ENCODE data around the gene ALDH7A1.
"Not testable (repeated sequence)": the region's sequence is repeated elsewhere in the genome, so short reads cannot be mapped to it uniquely, and the experiment has no call there.

Gene ALDH7A1

DNA sequence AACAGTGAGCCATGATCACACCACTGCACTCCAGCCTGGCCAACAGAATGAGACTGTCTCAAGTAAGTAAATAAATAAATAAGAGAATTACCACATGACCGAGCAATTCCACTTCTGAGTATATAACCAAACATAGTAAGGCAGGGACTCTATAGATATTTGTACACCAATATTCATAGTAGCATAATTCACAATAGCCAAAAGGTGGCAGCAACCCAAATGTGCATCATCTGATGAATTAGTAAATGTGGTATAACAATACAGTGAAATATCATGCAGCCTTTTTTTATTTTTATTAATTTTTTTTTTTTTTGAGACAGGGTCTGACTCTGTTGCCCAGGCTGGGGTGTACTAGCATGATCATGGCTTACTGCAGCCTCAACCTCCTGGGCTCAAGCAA is 33.1 kb downstream of the ALDH7A1 start:
- DNase-seq (ENCODE audit: extremely low read depth, insufficient read length) = no peak
- no peaks in the 10 kb centered on the region for H3K36me3 ChIP-seq (ENCODE audit: control insufficient read depth, insufficient read depth, low read length)
- H3K27me3 ChIP-seq (replicated peaks; ENCODE audit: control insufficient read depth, insufficient read depth, low read length) = no peaks in the 10 kb centered on the region
- H3K4me3 ChIP-seq (replicated peaks; ENCODE audit: low read depth, low read length) = no peak overlapping the region
- TF ChIP-seq, protein P1, sequence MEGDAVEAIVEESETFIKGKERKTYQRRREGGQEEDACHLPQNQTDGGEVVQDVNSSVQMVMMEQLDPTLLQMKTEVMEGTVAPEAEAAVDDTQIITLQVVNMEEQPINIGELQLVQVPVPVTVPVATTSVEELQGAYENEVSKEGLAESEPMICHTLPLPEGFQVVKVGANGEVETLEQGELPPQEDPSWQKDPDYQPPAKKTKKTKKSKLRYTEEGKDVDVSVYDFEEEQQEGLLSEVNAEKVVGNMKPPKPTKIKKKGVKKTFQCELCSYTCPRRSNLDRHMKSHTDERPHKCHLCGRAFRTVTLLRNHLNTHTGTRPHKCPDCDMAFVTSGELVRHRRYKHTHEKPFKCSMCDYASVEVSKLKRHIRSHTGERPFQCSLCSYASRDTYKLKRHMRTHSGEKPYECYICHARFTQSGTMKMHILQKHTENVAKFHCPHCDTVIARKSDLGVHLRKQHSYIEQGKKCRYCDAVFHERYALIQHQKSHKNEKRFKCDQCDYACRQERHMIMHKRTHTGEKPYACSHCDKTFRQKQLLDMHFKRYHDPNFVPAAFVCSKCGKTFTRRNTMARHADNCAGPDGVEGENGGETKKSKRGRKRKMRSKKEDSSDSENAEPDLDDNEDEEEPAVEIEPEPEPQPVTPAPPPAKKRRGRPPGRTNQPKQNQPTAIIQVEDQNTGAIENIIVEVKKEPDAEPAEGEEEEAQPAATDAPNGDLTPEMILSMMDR (IDR thresholded peaks at IDR 0.05; ENCODE audit: insufficient read depth, low read length, poor library complexity, severe bottlenecking) = no peak

DNA sequence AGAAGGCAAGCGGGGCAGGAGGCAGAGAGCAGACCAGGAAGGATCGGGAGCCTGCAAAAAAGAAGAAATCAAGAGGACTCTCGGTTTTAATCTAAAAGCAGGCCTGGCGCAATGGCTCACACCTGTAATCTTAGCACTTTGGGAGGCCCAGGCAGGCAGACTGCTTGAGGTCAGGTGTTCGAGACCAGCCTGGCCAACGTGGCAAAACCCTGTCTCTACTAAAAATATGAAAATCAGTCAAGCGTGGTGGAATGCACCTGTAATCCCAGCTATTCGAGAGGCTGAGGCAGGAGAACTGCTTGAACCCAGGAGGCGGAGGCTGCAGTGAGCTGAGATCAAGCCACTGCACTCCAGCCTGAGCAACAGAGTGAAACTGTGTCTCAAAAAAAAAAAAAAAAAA is 39.9 kb downstream of the ALDH7A1 start:
- H3K36me3 ChIP-seq (ENCODE audit: control insufficient read depth, insufficient read depth, low read length); H3K4me3 ChIP-seq (replicated peaks; ENCODE audit: low read depth, low read length); H3K27me3 ChIP-seq (replicated peaks; ENCODE audit: control insufficient read depth, insufficient read depth, low read length); DNase-seq (ENCODE audit: extremely low read depth, insufficient read length): not testable (repeated sequence)

DNA sequence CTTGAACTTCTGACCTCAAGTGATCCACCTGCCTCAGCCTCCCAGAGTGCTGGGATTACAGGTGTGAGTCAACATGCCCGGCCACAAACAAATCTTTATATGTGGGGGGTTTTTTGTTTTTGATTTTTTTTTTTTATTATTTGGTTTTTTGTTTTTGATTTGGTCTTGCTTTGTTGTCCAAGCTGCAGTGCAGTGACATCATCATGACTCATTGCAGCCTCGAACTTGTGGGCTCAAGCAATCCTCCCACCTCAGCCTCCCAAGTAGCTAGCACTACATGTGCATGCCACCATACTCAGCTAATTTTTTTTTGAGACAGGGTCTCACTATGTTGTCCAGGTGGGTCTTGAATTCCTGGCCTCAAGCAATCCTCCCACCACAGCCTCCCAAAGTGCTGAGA is 42.4 kb downstream of the ALDH7A1 start:
- no peaks in the 10 kb centered on the region for H3K27me3 ChIP-seq (replicated peaks; ENCODE audit: control insufficient read depth, insufficient read depth, low read length)
- no peak overlapping the region for H3K4me3 ChIP-seq (replicated peaks; ENCODE audit: low read depth, low read length)
- no peak for DNase-seq (ENCODE audit: extremely low read depth, insufficient read length)
- TF ChIP-seq, protein P1 (IDR thresholded peaks at IDR 0.05; ENCODE audit: insufficient read depth, low read length, poor library complexity, severe bottlenecking) = no peak
- H3K36me3 ChIP-seq (ENCODE audit: control insufficient read depth, insufficient read depth, low read length) = no peaks in the 10 kb centered on the region

DNA sequence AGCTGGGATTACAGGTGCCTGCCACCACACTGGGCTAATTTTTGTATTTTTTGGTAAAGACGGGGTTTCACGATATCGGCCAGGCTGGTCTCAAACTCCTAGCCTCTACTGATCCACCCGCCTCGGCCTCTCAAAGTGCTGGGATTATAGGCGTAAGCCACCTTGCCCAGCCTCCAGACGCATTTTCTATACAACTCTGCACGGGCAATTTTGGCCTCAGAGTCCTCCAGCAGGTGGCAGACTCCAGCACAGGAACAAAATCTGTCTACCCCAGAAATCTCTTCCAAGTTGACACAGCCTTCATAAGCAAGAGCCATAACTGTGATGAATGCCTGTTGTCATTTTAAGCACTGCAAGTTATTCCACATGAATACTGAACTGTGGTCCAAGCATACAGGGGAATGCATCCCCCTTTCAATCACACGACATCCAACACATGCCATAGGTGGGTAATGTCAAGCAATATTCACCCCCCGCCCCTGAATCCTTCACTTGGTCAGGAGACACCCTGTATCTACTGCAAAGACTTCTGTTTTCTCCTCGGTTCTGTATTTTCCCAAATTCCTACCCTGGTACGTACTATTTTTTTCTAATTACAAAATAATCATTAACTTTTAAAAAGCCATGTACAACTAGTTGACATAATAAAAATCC is 50.8 kb downstream of the ALDH7A1 start:
- Histone ChIP-seq H3K4me3 (replicated peaks; ENCODE audit: low read depth, low read length) (no peak overlapping the region), H3K27me3 (replicated peaks; ENCODE audit: control insufficient read depth, insufficient read depth, low read length) (no peaks in the 10 kb centered on the region), H3K36me3 (ENCODE audit: control insufficient read depth, insufficient read depth, low read length) (no peaks in the 10 kb centered on the region)
- no peak for DNase-seq (ENCODE audit: extremely low read depth, insufficient read length)
- TF ChIP-seq, protein P1 (IDR thresholded peaks at IDR 0.05; ENCODE audit: insufficient read depth, low read length, poor library complexity, severe bottlenecking) = peak; percentile 84

DNA sequence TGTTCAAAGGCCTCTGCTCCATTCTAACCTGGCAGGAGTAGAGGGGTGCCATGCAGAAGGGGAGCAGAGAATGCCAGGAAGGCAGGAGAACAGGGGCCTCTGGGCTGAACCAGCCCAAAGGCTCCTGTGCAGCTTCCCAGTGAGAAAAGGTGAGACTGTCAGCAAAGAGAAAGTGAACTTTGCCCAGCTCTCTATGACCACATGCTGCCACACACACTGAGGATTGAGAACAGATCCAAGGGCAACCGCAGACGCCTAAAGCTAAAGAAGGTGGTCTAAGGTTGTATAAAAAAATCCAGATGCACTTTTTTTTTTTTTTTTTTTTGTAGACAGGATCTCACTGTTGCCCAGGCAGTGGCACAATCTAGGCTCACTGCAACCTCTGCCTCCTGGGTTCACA is 51.4 kb downstream of the ALDH7A1 start:
- H3K36me3 ChIP-seq (ENCODE audit: control insufficient read depth, insufficient read depth, low read length) = no peaks in the 10 kb centered on the region
- no peak overlapping the region for H3K4me3 ChIP-seq (replicated peaks; ENCODE audit: low read depth, low read length)
- no peaks in the 10 kb centered on the region for H3K27me3 ChIP-seq (replicated peaks; ENCODE audit: control insufficient read depth, insufficient read depth, low read length)
- TF ChIP-seq, protein P1 (IDR thresholded peaks at IDR 0.05; ENCODE audit: insufficient read depth, low read length, poor library complexity, severe bottlenecking) = no peak
- DNase-seq (ENCODE audit: extremely low read depth, insufficient read length) = no peak

DNA sequence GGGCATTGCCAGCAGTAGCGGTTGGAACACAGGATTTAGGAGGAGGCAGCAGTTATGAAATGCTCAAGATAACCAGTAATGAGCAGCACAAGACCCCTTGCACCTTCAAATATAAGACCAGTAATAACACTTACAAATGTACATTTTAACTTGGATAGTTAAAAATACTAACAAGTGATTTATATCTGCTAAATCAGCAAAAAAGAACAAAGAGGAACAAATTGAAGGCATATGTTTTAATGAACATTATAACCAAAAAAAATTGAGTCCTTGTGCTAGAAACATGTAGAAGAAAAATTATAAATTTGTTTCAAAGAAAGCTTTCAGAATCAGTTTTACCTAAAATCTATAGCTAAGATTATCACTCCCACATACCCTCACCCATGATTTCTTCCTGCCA is 52.0 kb downstream of the ALDH7A1 start:
- no peak for DNase-seq (ENCODE audit: extremely low read depth, insufficient read length)
- TF ChIP-seq, protein P1 (IDR thresholded peaks at IDR 0.05; ENCODE audit: insufficient read depth, low read length, poor library complexity, severe bottlenecking) = no peak
- Histone ChIP-seq H3K36me3 (ENCODE audit: control insufficient read depth, insufficient read depth, low read length) (no peaks in the 10 kb centered on the region), H3K27me3 (replicated peaks; ENCODE audit: control insufficient read depth, insufficient read depth, low read length) (no peaks in the 10 kb centered on the region), H3K4me3 (replicated peaks; ENCODE audit: low read depth, low read length) (no peak overlapping the region)

Measured in GM06990 (cell line).